HG03520 (cell line): ENCODE data around the gene WBP4.
"Not testable (repeated sequence)": the region's sequence is repeated elsewhere in the genome, so short reads cannot be mapped to it uniquely, and the experiment has no call there.

ENCODE experiments used
- ATAC-seq: cut with Tn5 transposase; IDR thresholded peaks from one replicate; pipeline ENCODE4 v1.9.1; 2021; ENCODE audit warnings: mild to moderate bottlenecking, moderate library complexity; ENCODE audit not compliant: unreplicated experiment

Gene WBP4

GRCh38 chr13:41061075-41061913 is at the start of gene WBP4:
WBP4 (plus strand) TSS chr13:41061509; CDS start chr13:41061674, 165 bp downstream.
- ATAC-seq = peak; percentile 71

GRCh38 chr13:41012536-41012935 is 48.8 kb upstream of the WBP4 start:
- no peak for ATAC-seq

- no peak for ATAC-seq
Measured at GRCh38 chr13:41013835-41014234, 47.5 kb upstream of the WBP4 start.

- no peak for ATAC-seq
Measured at GRCh38 chr13:41015920-41016319, 45.4 kb upstream of the WBP4 start.

GRCh38 chr13:41017159-41017558 is 44.1 kb upstream of the WBP4 start:
- ATAC-seq = no peak

- no peak for ATAC-seq
Measured at GRCh38 chr13:41017817-41018601, 43.3 kb upstream of the WBP4 start.

GRCh38 chr13:41018602-41018948 is 42.7 kb upstream of the WBP4 start:
- ATAC-seq = no peak

- peak; percentile 92 for ATAC-seq
Measured at GRCh38 chr13:41019011-41019487, 42.3 kb upstream of the WBP4 start, which contains the start of gene ELF1. ELF1 (minus strand) TSS chr13:41019316; CDS start chr13:40982054, 37,262 bp downstream.

GRCh38 chr13:41019578-41020347 is 41.5 kb upstream of the WBP4 start:
- no peak for ATAC-seq

GRCh38 chr13:41025518-41025917 is 35.8 kb upstream of the WBP4 start:
- no peak for ATAC-seq

GRCh38 chr13:41026788-41027187 is 34.5 kb upstream of the WBP4 start:
- no peak for ATAC-seq

GRCh38 chr13:41028051-41028450 is 33.3 kb upstream of the WBP4 start:
- no peak for ATAC-seq

GRCh38 chr13:41029629-41030028 is 31.7 kb upstream of the WBP4 start:
- ATAC-seq = no peak

- no peak for ATAC-seq
Measured at GRCh38 chr13:41032691-41033376, 28.5 kb upstream of the WBP4 start.

GRCh38 chr13:41034382-41034781 is 26.9 kb upstream of the WBP4 start:
- no peak for ATAC-seq

- ATAC-seq = no peak
Measured at GRCh38 chr13:41034881-41035280, 26.4 kb upstream of the WBP4 start.

GRCh38 chr13:41036557-41036956 is 24.8 kb upstream of the WBP4 start:
- ATAC-seq = not testable (repeated sequence)

GRCh38 chr13:41039746-41040145 is 21.6 kb upstream of the WBP4 start:
- ATAC-seq = no peak

- no peak for ATAC-seq
Measured at GRCh38 chr13:41040584-41041334, 20.6 kb upstream of the WBP4 start.

- not testable (repeated sequence) for ATAC-seq
Measured at GRCh38 chr13:41042419-41042818, 18.9 kb upstream of the WBP4 start.
